Esophagus muscularis mucosa (tissue), 4 donors: ENCODE data around the gene CBX1. TPM values are rescaled to one million over a fixed set of nuclear protein-coding genes. Genes with fewer than 3 reads are reported as not detected.

Experiments
- DNase-seq: peaks from one replicate; pipeline ENCODE4 v3.0.0-alpha.2; 2017; ENCODE audit errors: extremely low spot score
- H3K27ac ChIP-seq, 4 donors: fragments of 200-600 bp; sonication (generic); replicated peaks in 1 of 4; 1 replicate in 3 of 4; 2 replicates in 1 of 4; pipeline ENCODE4 v1.5.1; 2016 to 2019; ENCODE audit warnings: mild to moderate bottlenecking in 1 of 4
- H3K27me3 ChIP-seq, 4 donors: fragments of 200-600 bp; sonication (generic); one replicate each; pipeline versions ENCODE4 v1.5.1 to v1.6.0; 2016 to 2019
- H3K36me3 ChIP-seq, 4 donors: fragments of 200-600 bp; sonication (generic); one replicate each; pipeline ENCODE4 v1.5.1; 2016 to 2019
- H3K4me1 ChIP-seq, 4 donors: fragments of 200-600 bp; sonication (generic); one replicate each; pipeline ENCODE4 v1.5.1; 2016 to 2019
- H3K4me3 ChIP-seq, 4 donors: fragments of 200-600 bp; sonication (generic); 1 replicate in 2 of 4; 2 replicates in 2 of 4; pipeline ENCODE4 v1.5.1; 2016 to 2019; ENCODE audit warnings: mild to moderate bottlenecking in 4 of 4, moderate library complexity in 1 of 4
- H3K9me3 ChIP-seq, 4 donors: fragments of 200-600 bp; sonication (generic); 1 replicate in 3 of 4; 2 replicates in 1 of 4; pipeline ENCODE4 v1.5.1; 2016 to 2019
- EP300 ChIP-seq: sonication (generic); formaldehyde crosslinking; IDR thresholded peaks from one replicate; pipeline ENCODE4 v1.6.1; 2017; ENCODE audit warnings: antibody characterized with exemption
- POLR2A ChIP-seq: fragments of 450-650 bp; IDR thresholded peaks from one replicate; pipeline ENCODE4 v1.6.1; 2017; ENCODE audit warnings: antibody characterized with exemption, moderate library complexity, mild to moderate bottlenecking, low read depth
- POLR2AphosphoS5 ChIP-seq, 2 donors: sonication (generic); formaldehyde crosslinking; IDR thresholded peaks; one replicate each; pipeline ENCODE4 v1.6.1; 2017; ENCODE audit warnings: antibody characterized with exemption in 2 of 2
- WGBS: methylation state at CpG from one replicate; pipeline ENCODE4 v1.1.5; 2018; 5-methylcytosine and 5-hydroxymethylcytosine counted together
- intact Hi-C: fragments of 100-400 bp; cut with DNase I; formaldehyde crosslinking; loops from one replicate; pipeline ENCODE4 v1.15.1; 2023
- total RNA-seq, 4 donors: library from RNA; depleted of rRNA; stranded (reverse); fragments of >200 nt; gene quantifications; one replicate each; pipeline versions ENCODE4 v1.1.0 to v1.2.1, GENCODE V29; 2016
- TF ChIP-seq, protein P1 (sequence below), 3 experiments: fragments of 200-600 bp in 2 of 3; fragments of 450-650 bp in 1 of 3; sonication (generic) in 2 of 3; IDR thresholded peaks; one replicate each; pipeline ENCODE4 v1.5.1; 2017 to 2019; ENCODE audit warnings: antibody characterized with exemption in 3 of 3, mild to moderate bottlenecking in 2 of 3, moderate library complexity in 1 of 3

Gene CBX1
- total RNA-seq, 4 donors from 2014 or later, result 32.1 to 59.5 (median 39.7) TPM

DNA sequence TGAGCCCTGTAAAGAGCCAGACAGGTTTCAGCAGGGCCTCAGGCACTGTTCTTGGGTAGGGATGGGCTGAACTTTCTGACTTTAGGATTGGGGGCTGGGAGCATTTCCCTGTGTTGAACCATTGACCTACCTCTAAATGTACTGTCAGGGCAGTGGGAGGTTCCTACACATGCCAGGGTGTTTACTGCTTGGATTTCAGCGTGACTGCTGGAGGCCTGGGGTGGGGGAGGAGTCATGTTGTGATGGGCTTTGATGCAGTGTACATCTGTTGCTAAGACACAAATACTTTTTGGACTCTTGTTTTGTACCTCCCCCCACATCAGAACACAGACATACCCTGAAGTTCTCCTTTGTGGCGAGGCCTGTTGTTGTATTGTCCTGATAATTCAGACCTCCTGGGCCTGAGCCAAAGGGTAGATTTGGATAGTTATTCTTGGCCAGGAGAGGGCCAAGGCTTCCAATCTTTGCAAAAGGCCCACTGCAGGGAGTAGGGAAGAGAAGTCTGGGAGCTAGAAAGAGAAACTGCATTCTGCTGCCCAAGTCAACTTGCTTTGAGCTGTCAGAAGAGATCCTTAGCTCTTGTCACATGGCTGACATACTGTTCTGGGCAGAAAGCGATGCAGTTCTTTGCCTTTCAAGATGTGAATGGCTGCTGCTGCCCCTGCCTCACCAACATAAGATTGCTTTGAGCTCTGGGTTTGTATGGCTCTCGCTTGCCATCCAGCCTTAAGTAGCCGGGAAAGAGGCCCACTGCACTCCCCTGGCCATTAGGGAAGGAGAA lies 49.4 kb downstream of the CBX1 start:
- Histone ChIP-seq H3K4me3 (peak overlapping the region; percentile 71 to 85 (median 84)), H3K27ac (peak overlapping the region; percentile 97 to 98 (median 98)), H3K36me3 (peaks cover 13 to 43% (median 26%) of the 10 kb centered on the region in 4 donors), H3K27me3 (no peaks in the 10 kb centered on the region), H3K4me1 (peaks cover 70 to 83% (median 76%) of the 10 kb centered on the region in 4 donors), H3K9me3 (no peaks in the 10 kb centered on the region)
- DNase-seq, result peak; percentile 93
- WGBS, result 40% methylated on average over 4 of the region's 5 CpGs
- TF ChIP-seq POLR2A, result no peak
- no peak for TF ChIP-seq EP300
- TF ChIP-seq, protein P1, sequence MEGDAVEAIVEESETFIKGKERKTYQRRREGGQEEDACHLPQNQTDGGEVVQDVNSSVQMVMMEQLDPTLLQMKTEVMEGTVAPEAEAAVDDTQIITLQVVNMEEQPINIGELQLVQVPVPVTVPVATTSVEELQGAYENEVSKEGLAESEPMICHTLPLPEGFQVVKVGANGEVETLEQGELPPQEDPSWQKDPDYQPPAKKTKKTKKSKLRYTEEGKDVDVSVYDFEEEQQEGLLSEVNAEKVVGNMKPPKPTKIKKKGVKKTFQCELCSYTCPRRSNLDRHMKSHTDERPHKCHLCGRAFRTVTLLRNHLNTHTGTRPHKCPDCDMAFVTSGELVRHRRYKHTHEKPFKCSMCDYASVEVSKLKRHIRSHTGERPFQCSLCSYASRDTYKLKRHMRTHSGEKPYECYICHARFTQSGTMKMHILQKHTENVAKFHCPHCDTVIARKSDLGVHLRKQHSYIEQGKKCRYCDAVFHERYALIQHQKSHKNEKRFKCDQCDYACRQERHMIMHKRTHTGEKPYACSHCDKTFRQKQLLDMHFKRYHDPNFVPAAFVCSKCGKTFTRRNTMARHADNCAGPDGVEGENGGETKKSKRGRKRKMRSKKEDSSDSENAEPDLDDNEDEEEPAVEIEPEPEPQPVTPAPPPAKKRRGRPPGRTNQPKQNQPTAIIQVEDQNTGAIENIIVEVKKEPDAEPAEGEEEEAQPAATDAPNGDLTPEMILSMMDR (IDR thresholded peaks at IDR 0.05), result peak in 1 of 3 experiments; percentile 17
- TF ChIP-seq POLR2AphosphoS5 (IDR thresholded peaks at IDR 0.05), result peak; percentile 68 to 69
- intact Hi-C loops, result no loop called here

DNA sequence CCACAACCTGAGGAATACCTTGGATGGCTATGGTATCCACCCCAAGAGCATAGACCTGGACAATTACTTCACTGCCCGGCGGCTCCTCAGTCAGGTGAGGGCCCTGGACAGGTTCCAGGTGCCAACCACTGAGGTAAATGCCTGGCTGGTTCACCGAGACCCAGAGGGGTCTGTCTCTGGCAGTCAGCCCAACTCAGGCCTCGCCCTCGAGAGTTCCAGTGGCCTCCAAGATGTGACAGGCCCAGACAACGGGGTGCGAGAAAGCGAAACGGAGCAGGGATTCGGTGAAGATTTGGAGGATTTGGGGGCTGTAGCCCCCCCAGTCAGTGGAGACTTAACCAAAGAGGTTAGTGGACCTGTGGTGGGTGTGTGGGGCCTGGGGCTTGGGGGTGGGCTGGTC lies 50.0 kb downstream of the CBX1 start:
- intact Hi-C loops, result no loop called here
- DNase-seq, result no peak
- no peak for TF ChIP-seq EP300
- TF ChIP-seq POLR2A, result no peak
- TF ChIP-seq, protein P1 (IDR thresholded peaks at IDR 0.05), result no peak
- TF ChIP-seq POLR2AphosphoS5 (IDR thresholded peaks at IDR 0.05), result no peak
- H3K27me3 ChIP-seq, result no peaks in the 10 kb centered on the region
- no peaks in the 10 kb centered on the region for H3K9me3 ChIP-seq
- WGBS, result 81% methylated on average over 8 of the region's 10 CpGs
- peak overlapping the region; percentile 71 to 85 (median 84) for H3K4me3 ChIP-seq
- H3K4me1 ChIP-seq, result peaks cover 75 to 83% (median 82%) of the 10 kb centered on the region in 4 donors
- peak overlapping the region; percentile 97 to 98 (median 98) for H3K27ac ChIP-seq
- H3K36me3 ChIP-seq, result peaks cover 7 to 37% (median 19%) of the 10 kb centered on the region in 4 donors

DNA sequence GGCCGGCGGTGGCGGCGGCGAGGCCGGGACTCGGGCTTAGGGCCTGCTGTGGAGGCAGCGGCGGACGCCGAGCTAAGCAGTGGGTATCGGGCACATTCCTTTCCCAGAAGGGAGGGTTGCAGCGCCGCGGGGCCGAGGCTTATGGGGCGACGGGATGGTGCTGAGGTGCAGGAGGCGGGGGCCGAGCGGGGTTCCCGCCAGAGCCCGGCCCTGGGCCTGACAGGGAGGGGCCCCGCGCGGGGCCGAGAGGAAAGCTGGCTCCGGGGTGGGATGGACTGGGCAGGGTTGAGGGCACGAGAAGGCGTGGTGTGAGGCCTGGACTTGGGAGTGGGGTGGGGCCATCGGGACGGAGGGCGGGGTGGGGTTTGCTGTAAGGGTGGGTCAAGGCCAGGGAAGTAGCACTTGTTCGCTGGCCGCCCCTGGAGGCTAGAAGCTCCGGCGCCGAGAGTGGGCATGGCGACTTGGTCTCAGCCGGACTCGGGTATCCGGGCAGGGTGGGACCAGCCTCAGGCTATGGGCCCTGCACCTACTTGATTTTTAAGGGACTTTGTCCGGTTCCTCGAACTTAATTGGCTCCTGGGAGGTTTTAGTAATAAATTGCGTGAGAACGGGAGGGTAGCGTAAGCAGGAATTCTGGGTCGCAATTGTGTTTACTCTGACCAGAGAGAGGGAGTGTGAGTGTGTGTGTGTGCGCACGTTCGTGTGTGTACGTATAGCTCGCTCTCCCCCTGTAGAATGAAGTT lies 52.7 kb downstream of the CBX1 start:
- peak overlapping the region; percentile 97 to 98 (median 98) for H3K27ac ChIP-seq
- TF ChIP-seq, protein P1 (IDR thresholded peaks at IDR 0.05), result no peak
- TF ChIP-seq POLR2AphosphoS5 (IDR thresholded peaks at IDR 0.05) (peak; percentile 63 to 98), EP300 (no peak), POLR2A (peak; percentile 83)
- H3K9me3 ChIP-seq, result no peaks in the 10 kb centered on the region
- H3K27me3 ChIP-seq, result no peaks in the 10 kb centered on the region
- H3K36me3 ChIP-seq, result peaks cover 0 to 17% (median 7%) of the 10 kb centered on the region in 4 donors
- intact Hi-C loops, result no loop called here
- H3K4me3 ChIP-seq, result peak overlapping the region; percentile 71 to 85 (median 84)
- peaks cover 48 to 67% (median 64%) of the 10 kb centered on the region in 4 donors for H3K4me1 ChIP-seq
- under 1% methylated on average over 25 of the region's 53 CpGs for WGBS
- DNase-seq, result peak; percentile 98

DNA sequence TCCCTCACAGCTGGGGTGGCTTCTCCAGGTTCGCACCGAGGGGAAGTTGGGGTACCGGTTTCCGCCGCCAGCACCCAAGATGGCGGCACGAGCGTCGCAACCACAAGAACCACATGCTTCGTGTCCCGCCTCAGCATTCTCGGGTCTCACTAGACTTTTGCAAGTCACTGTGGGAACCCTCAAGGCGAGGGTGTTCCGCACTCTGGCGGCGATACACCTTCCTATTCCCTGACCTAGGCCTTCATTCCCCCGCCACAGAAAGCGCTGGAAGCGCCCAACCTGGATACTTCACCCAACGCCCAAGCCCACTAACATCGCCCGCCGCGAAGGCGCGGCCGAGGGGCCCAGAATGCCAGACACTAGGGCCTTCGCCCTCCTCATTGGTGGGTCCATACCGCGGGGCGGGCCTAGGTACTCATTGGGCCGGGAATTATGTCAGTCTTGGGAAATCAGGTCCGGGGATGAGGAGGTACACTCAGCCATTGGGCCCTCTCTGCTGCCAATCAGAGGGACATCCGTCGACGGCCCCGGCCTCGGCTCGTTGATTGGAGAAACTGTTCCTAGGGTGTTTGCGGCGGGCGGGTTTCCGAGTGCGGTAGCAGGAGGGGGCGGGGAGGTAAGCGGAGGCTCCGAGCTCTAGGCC lies 53.4 kb downstream of the CBX1 start, which contains the start of gene NFE2L1:
Gene NFE2L1 (plus strand): TSS at position 619 of the 643 bp plus-strand sequence. CDS start 2,760 bp downstream, outside the sequence.
- TF ChIP-seq EP300, result no peak
- TF ChIP-seq POLR2AphosphoS5 (IDR thresholded peaks at IDR 0.05), result peak; percentile 55 to 95
- TF ChIP-seq, protein P1 (IDR thresholded peaks at IDR 0.05), result peak in 1 of 3 experiments; percentile 12
- TF ChIP-seq POLR2A, result peak; percentile 89
- intact Hi-C loops, result no loop called here
- Histone ChIP-seq H3K4me3 (peak within 1 kb of the TSS; percentile 71 to 85 (median 84)), H3K4me1 (peaks cover 41 to 60% (median 57%) of the 10 kb centered on the region in 4 donors), H3K27me3 (no peaks in the 10 kb centered on the region), H3K36me3 (peaks cover 0 to 16% (median 7%) of the 10 kb centered on the region in 4 donors), H3K9me3 (no peaks in the 10 kb centered on the region), H3K27ac (peak within 1 kb of the TSS; percentile 97 to 98 (median 98))
- WGBS, result 0% methylated on average over 22 of the region's 47 CpGs
- DNase-seq, result peak; percentile 100
